CD1c-positive myeloid dendritic cell (primary cell): ENCODE results near the gene GPC3.

Experiments used
- DNase-seq: peaks from one replicate; pipeline ENCODE4 v3.0.0-alpha.2; 2016; ENCODE audit errors: extremely low spot score

The GPC3 gene

GRCh38 chrX:133513123-133513522 is 472.3 kb downstream of the GPC3 start:
- DNase-seq = no peak

DNA sequence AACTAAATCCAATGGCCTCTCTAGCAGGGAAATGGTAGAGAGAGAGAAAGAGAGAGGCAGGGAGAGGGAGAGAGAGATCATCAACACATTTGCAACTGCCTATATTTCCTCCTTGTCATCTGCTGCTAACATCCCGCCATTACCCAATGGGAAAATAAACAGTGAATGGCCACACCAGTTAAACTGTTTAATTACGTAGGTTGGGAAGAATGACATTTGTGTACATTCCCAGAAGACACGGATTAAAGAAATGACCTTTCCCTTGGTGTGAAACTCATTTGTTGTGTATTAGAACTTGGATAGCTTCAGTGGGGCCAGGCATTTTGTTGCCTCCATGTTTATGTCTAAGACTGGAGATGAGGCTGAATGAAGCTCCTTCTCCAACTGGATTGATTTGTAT is 474.4 kb downstream of the GPC3 start:
- no peak for DNase-seq

DNA sequence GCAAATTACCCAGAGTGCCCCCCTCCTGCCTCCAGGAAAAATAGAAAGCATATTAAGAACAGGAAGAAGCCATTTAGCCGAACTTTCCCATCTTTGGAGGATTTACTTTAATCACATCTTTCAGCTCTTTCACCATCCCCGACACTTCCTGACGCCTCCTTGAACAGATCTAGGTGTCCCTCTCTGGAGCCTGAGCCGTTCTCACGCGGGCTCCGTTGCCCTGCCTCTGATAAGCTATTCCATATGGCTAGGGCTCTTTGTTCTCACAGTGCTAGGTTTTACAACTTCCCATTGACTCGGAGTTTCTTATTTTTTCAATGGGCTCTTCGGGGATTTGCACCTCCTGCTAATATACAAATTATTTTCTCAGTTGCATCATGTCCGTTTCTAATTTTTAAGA is 488.0 kb downstream of the GPC3 start:
- DNase-seq = no peak

DNA sequence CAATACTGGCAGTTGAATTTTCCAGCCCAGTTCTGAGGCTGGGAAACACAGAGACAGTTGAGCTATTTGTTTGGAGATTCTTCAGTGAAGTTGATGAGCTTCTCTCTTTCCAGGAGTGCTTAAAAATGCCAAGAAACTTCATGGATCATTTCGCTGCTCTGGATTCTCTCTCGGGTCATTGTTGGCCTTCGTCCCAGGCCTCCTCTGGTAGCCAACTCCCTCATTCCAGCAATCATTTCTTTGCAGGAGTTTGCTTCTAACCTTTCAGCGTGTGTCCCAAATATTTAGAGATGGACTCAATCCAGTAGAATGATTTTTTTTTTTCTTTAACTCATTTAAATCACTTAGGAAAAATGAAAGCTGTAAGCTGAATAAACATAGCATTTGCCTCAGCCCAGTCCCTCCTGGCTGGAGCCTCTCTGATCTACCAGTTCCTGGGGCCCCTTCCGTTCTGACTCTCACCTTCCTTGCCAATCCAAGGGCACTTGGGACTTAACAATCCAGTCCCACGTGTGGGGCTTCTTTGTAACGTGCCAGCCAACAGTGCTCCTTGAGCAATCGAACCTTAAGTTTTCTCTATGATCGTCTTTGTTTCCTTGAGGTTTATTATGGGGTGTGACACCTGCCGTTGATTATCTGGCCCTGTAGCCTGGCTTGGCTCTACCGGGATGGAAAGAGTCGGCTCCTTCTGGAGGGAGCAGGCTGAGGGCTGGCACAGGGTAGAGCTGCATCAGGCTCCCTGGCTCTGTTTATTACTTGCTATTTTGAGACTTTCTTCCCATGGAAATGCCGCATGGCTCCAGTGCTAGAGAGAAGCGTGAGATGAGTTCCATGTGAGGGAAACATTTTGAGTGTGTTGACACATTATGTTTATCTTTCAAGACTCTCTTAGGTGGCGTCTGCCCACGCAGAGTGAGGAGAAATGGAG is 489.7 kb downstream of the GPC3 start:
- DNase-seq = no peak

- DNase-seq = no peak
These were observed 492.0 kb downstream of the GPC3 start for GRCh38 chrX:133493366-133493765.

GRCh38 chrX:133490955-133491354 is 494.4 kb downstream of the GPC3 start:
- no peak for DNase-seq
